GM11168 (cell line): Measurements from ENCODE around the gene TUBB2A.
"Not testable (repeated sequence)": the region's sequence is repeated elsewhere in the genome, so short reads cannot be mapped to it uniquely, and the experiment has no call there.

Experiments used
- in situ Hi-C: fragments of 300-500 bp; cut with MboI; formaldehyde crosslinking; loops from one replicate; pipeline ENCODE4 v1.12.0; 2022; ENCODE audit warnings: low sequenced_read_pairs; ENCODE audit not compliant: unreplicated experiment

Gene TUBB2A

DNA sequence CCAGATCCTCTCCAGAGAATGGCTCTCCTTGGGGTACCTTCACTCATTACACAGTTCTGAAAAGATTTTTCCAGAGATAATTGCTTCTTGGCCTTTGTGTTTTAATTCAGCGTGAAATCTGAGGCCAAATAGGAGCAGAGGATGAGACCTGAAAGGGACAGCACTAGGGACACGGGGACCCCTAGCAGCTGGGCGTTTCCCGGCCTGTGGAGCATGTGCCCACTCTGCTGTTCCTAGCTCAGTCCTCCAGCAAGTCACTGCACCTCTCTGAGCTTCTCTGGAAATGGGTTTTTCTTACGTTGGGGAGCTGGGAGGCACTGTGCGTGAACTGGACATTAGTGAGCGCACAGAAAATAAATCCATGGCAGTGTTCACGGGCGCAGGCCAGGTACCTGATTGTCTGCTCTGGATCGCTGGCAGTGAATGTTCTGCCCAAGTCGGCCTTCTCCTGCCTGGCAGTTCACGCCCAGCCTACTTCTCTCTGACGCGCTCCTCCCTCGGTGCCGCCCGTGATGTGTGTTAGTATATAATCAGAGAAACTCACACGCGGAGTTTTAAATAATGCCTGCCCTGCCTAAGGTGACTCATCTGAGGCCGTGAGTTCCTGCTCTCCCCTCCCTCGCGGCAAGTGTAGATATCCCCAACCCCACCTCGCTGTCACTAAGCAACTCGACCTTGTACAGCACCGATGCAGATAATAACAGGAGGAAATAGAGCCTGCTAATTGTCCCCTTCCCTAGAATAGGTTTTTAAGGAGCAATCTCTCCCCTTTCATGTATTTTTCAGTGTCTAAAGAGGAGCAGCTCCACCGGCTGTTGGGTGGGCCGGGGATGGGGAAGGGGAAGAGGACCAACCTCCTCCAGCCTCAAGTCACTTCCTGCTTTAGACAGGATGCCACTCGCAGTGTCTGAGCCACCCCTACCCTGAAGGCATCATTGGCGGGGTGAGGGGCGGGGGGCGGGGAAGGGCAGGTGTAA, 2.7 kb upstream of the TUBB2A start:
- in situ Hi-C loops: no loop called here

DNA sequence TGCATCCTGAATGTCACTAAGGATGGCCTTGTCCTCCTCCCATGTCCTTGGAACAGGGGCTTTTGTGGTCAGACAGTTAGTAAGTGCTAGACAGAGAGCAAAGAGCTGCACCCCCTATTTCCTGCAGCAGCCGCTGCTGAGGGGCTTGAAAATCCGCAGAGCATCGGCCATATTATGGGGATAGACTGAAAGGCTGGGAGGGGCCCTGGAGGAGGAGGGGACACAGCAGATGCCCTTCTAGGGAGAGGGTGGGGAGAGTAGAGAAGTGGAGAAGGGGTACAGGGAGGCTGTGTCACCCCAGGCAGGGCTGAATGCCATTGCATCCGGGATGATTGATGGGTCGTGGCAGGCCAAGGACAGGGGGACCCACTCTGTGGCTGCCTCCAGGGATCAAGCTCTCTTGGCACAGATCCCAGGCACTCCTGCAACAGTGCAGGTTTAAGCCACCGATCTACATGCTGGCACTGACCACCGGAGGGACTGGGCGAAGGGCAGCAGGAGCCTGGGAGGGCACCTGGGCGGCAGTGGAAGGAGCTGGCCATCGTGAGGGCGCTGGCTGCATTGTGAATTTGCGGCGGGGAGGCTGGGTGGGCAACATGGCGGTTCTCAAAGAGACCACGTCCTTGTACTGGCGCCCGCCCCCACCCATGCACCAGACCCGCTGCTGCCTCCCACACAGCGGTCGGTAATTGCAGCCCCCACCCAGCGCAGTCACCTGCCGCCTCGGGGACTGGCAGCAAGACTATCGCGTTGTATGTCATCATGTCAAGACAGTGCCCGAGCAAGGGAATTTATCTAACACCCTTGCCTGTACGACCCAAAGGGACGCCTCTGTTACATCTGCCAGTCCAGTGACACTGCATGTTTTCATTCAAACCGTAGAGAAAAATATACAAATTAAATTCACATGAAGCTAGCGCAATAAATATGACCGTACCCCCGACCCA, 887 bp downstream of the TUBB2A start:
- in situ Hi-C loops: not testable (repeated sequence)

DNA sequence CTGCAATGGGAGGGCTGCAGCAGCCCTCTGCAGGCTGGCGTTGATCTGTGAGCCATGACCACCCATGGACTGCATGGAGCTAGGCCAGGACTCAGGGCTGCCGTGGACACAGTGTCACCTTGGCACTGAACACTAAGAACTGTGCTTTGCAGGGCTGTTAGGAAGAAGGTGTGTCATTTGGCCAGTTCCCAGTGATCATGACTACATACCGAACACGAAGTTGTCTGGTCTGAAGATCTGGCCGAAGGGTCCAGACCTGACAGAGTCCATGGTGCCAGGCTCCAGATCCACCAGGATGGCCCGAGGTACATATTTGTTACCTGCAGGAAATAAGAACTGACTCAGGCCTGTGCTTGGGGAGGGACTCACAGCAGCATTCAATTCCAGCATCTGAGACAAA, 1.9 kb downstream of the TUBB2A start:
- in situ Hi-C loops: not testable (repeated sequence)

GRCh38 chr6:3152689-3153088, 4.7 kb downstream of the TUBB2A start:
- in situ Hi-C loops: no loop called here

GRCh38 chr6:3151691-3152090, 5.7 kb downstream of the TUBB2A start:
- in situ Hi-C loops: no loop called here

- in situ Hi-C loops: no loop called here
Measured at GRCh38 chr6:3147914-3148757, 9.2 kb downstream of the TUBB2A start.

DNA sequence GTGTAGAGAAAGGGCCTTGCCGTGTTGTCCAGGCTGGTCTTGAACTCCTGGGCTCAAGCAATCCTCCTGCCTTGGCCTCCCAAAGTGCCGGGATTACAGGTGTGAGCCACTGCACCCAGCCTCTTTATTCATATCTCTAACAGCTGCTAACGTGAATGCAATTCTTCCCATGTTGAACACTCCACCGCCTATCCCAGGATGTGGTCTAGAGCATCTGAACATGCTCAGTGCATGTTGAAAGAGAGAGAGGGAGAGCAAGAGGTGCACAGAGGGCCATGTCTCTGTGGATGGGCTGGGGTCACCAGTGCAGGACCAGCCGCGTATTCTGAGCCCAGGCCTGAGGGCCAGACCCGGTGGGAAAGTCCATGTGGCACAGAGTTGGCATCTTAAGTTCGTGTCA, 12.8 kb downstream of the TUBB2A start:
- in situ Hi-C loops: no loop called here

DNA sequence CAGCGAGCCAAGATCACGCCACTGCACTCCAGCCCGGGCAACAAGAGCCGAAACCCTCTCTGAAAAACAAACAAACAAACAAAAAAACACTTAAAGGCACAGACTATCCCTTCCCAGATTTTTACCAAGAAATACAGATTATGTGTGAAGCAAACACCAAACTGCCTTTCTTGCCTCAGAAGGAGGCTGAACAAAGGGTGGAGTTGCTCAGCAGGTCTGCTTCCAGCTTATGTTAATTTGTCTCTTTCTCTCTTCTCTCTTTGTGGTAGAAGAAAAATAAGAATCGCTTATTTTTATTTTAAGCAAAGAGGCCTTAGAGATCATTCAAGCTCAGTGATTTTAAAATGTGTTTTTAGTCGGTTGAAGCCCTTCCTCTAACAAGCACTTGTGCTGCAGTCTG, 14.2 kb downstream of the TUBB2A start:
- in situ Hi-C loops: no loop called here

DNA sequence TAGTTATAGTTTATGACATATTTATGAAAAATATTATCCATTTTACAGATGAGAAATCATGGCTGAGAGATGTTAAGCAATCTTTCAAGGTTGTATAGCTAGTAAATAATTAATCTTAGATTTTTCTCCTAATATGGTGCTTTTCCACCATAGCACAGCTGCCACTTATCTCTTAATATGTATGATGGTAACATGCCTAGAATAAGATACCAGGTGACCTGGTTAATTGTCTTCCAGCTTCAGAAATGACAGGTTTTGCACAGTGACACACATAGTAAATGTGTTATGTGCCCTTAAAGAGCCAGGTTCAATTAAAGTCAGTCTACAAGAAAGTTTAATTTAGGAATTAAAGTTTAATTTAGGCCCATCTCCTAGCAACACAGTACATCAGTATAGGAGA, 14.8 kb downstream of the TUBB2A start:
- in situ Hi-C loops: no loop called here

- in situ Hi-C loops: no loop called here
Measured at GRCh38 chr6:3140201-3140600, 17.1 kb downstream of the TUBB2A start.

DNA sequence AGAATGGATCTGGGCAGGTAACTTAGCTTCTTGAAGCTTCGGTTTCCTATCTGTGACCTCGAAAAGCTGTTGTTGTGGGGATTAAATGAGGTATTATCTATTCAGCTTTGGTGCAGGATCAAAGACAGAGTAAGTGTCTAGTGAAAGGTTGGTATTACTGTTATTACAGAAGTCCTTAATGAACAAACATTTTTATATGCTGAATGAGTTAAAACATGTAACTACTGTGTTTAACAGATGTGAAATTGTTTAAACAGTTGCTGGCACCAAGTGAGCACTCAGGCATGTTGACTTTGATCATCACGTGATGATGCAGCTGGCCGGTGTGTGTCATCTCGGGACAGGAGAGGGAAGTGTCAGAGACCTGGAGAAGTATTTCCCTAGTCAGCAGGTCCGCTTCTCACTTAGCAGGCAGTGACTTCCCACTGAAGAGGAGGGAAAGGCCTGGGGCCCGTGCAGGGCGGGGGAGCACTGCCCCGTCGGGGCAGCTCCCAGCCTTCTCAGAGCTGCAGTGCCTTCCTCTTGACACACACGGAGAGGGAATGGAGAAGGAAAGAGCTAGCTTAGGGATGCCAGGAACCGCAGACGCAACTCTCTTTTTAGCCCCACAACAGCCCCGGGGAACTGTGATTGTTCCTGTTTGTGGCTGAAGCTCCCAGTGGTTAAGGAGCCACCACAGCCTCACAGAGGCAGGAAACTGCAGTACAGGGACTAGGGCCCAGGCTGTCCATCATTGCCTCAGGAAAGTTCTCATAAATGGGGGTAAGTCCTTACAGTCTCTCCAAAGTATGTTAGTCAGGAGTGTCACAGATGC, 18.0 kb downstream of the TUBB2A start:
- in situ Hi-C loops: no loop called here

DNA sequence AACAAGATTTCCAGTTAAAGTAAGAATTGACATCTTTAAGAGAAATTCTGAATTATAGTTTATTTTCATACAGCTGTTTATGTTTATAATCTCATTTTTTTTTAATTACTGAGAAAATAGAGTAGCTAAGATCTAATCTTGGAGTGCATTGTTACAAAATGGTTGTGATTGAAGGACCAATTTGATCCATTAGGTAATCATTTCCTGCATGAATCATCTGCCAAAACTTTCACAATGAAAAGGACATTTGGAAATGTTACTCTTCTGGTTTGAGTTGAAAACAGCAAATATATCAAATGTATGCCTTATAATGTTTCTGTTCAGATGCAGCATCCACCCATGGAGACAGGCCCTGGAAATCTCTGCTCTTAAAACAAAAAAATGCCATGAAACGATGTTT, 19.0 kb downstream of the TUBB2A start:
- in situ Hi-C loops: no loop called here

GRCh38 chr6:3137873-3138272, 19.5 kb downstream of the TUBB2A start:
- in situ Hi-C loops: not testable (repeated sequence)

GRCh38 chr6:3137057-3137777, 20.1 kb downstream of the TUBB2A start:
- in situ Hi-C loops: no loop called here

DNA sequence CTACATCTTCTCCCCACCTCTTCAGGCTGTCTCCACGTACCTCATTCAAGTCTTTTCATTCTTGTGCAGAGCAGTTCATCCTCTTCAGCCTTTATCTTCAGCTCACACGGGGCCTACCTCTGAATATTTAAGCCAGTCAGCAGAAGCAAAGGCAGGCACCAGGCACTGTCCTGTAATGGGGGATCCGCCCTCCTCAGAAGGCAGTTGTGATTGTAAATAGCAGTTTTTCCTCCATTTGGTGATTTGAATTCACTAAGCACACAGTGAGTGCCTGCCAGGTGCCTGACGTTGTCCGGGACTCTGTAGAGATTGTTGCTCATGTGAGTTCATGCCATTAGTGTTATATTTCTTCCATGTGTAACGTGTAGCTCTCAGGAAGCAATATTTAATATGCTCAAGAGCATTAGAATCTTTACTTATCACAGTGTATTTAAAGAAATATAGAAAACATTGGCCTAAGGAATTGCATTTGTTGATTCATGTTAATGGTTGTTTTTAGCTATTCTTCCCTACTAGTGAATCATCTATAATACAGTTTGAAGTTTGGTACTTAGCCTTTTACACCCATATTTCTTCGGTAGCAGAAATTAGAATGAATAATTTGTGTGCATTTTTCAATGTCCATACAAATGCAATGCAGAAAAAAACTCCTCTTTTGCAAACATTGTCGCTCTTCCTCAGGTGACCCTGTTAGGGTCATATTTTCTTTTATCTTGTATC, 20.9 kb downstream of the TUBB2A start:
- in situ Hi-C loops: no loop called here

- in situ Hi-C loops: no loop called here
Measured at GRCh38 chr6:3135668-3136291, 21.6 kb downstream of the TUBB2A start.

DNA sequence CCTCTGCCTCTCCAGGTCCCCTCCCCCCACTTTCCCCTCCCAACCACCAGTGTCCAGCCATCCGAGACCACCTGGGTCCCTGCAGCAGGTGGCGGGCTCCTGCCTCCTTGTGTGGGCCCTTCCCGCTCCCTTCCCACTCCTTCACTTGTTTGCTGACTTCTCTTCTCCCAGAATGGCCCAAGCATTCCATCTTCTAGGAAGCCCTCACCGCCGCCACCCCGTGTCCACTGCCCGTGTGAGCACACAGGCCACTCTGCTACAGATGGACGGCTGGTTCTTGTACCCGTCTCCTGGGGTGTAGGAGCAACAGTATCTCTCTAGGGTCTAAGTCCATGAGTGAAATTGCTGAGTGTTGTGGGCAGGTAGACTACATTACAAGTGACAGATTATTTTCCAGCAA, 23.8 kb downstream of the TUBB2A start:
- in situ Hi-C loops: no loop called here

DNA sequence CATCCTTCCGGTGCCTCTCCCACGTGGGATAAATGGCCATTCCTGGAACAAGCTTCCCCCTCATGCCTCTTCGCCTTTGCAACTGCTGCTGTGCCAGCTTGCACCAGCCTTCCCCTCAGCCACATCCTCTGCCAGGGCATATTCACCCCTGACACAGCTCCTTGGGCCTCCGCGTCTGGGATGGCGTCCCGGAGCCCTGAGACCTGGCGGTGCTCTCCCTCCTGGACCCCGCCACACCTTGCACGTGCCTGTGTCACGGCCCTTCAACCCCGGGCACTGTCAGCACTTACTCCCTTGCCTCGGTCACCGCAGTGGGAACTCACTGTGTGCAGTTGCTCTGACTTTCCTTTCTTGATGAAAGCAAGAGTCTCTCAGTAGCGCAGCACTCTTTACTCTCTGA, 25.6 kb downstream of the TUBB2A start:
- in situ Hi-C loops: no loop called here
